KBM-7 (cell line): Measurements from ENCODE around the gene PAQR3.
A peak's percentile ranks its signal among the peaks of the same experiment; 100 is the strongest.

Source experiments
- DNase-seq: peaks from one replicate; pipeline ENCODE4 v3.0.0-alpha.2; 2015
- in situ Hi-C: fragments of 300-500 bp; cut with MboI; formaldehyde crosslinking; loops from 2 replicates; pipeline ENCODE4 v1.14.3; 2020; ENCODE audit warnings: low sequenced_read_pairs, low pct_unique_long_range_greater_than_20kb, mixed read lengths

Gene PAQR3

GRCh38 chr4:78938868-78939666 is at the start of gene PAQR3:
Gene PAQR3 (minus strand): TSS chr4:78939438. CDS start chr4:78939224, 214 bp downstream.
- in situ Hi-C loops, result no loop called here
- peak; percentile 87 for DNase-seq

GRCh38 chr4:78987683-78988082 is 48.4 kb upstream of the PAQR3 start:
- in situ Hi-C loops, result no loop called here
- no peak for DNase-seq

GRCh38 chr4:78984593-78984992 is 45.4 kb upstream of the PAQR3 start:
- in situ Hi-C loops, result no loop called here

GRCh38 chr4:78975865-78976264 is 36.6 kb upstream of the PAQR3 start:
- DNase-seq, result no peak
- in situ Hi-C loops, result no loop called here

More at GRCh38 chr4:78984593-78984992, 45.4 kb upstream of the PAQR3 start:
- DNase-seq, result no peak

GRCh38 chr4:78971776-78972175 is 32.5 kb upstream of the PAQR3 start:
- DNase-seq, result peak; percentile 68
- in situ Hi-C loops, result loop anchor here (25.0 kb wide), 2 partner anchors 1216 to 1366 kb away; partner anchors contain the start of genes CFAP299 and PRDM8

GRCh38 chr4:78971326-78971725 is 32.1 kb upstream of the PAQR3 start:
- DNase-seq, result no peak
- in situ Hi-C loops, result loop anchor here (25.0 kb wide), 2 partner anchors 1216 to 1366 kb away; partner anchors contain the start of genes CFAP299 and PRDM8

GRCh38 chr4:78962597-78963115 is 23.4 kb upstream of the PAQR3 start:
- no peak for DNase-seq
- in situ Hi-C loops, result loop anchor here (25.0 kb wide), 2 partner anchors 1225 to 1375 kb away; partner anchors contain the start of genes CFAP299 and PRDM8

GRCh38 chr4:78960926-78961325 is 21.7 kb upstream of the PAQR3 start:
- DNase-seq, result no peak
- in situ Hi-C loops, result loop anchor here (25.0 kb wide), 2 partner anchors 1226 to 1376 kb away; partner anchors contain the start of genes CFAP299 and PRDM8

GRCh38 chr4:78956975-78957374 is 17.7 kb upstream of the PAQR3 start:
- in situ Hi-C loops, result loop anchor here (25.0 kb wide), 2 partner anchors 1230 to 1380 kb away; partner anchors contain the start of genes CFAP299 and PRDM8

GRCh38 chr4:78953769-78954666 is 14.8 kb upstream of the PAQR3 start:
- in situ Hi-C loops, result loop anchor here (25.0 kb wide), 2 partner anchors 1233 to 1383 kb away; partner anchors contain the start of genes CFAP299 and PRDM8
- peak; percentile 58 for DNase-seq

More at GRCh38 chr4:78956975-78957374, 17.7 kb upstream of the PAQR3 start:
- no peak for DNase-seq

GRCh38 chr4:78953231-78953630 is 14.0 kb upstream of the PAQR3 start:
- in situ Hi-C loops, result loop anchor here (25.0 kb wide), 2 partner anchors 1234 to 1384 kb away; partner anchors contain the start of genes CFAP299 and PRDM8
- no peak for DNase-seq

- DNase-seq, result peak; percentile 66
- in situ Hi-C loops, result loop anchor here (25.0 kb wide), 2 partner anchors 1235 to 1385 kb away; partner anchors contain the start of genes CFAP299 and PRDM8
Measured at GRCh38 chr4:78951862-78952472, 12.7 kb upstream of the PAQR3 start.

- in situ Hi-C loops, result loop anchor here (25.0 kb wide), 2 partner anchors 1238 to 1388 kb away; partner anchors contain the start of genes CFAP299 and PRDM8
- DNase-seq, result no peak
Measured at GRCh38 chr4:78949735-78950134, 10.5 kb upstream of the PAQR3 start.

GRCh38 chr4:78945651-78946179 is 6.5 kb upstream of the PAQR3 start:
- no peak for DNase-seq
- in situ Hi-C loops, result no loop called here

GRCh38 chr4:78944381-78944780 is 5.1 kb upstream of the PAQR3 start:
- in situ Hi-C loops, result no loop called here

GRCh38 chr4:78940752-78941151 is 1.5 kb upstream of the PAQR3 start:
- no peak for DNase-seq
- in situ Hi-C loops, result no loop called here

More at GRCh38 chr4:78944381-78944780, 5.1 kb upstream of the PAQR3 start:
- DNase-seq, result no peak

- DNase-seq, result no peak
- in situ Hi-C loops, result no loop called here
Measured at GRCh38 chr4:78939667-78940008, 400 bp upstream of the PAQR3 start.

- no peak for DNase-seq
Measured at GRCh38 chr4:78938474-78938867, 767 bp downstream of the PAQR3 start.

More at GRCh38 chr4:78938474-78938867, 767 bp downstream of the PAQR3 start:
- in situ Hi-C loops, result no loop called here
